OCI-M1 (cell line): Measurements from ENCODE around the gene EHMT1.

ENCODE experiments used
- DNase-seq: peaks from one replicate; lab custom pipeline; 2025; lab: John Stamatoyannopoulos, UW

Gene EHMT1

DNA sequence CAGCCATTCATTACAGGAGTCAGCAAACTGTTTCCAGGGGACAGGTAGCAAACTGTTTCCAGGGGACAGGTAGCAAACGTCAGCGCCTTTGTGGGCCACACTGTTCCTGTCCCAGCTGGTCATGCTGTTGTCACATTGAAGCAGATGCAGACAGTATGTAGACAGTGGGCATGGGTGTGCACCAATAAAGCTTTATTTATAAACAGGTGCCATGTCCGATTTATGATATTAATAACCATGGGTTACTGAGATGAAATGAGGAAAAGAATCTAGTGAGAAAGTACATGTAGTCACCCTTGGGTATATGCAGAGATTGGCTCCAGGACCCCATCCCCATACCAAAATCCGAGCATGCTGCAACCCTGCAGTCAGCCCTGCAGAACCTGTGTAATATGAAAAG lies 122.5 kb downstream of the EHMT1 start:
- no peak for DNase-seq

DNA sequence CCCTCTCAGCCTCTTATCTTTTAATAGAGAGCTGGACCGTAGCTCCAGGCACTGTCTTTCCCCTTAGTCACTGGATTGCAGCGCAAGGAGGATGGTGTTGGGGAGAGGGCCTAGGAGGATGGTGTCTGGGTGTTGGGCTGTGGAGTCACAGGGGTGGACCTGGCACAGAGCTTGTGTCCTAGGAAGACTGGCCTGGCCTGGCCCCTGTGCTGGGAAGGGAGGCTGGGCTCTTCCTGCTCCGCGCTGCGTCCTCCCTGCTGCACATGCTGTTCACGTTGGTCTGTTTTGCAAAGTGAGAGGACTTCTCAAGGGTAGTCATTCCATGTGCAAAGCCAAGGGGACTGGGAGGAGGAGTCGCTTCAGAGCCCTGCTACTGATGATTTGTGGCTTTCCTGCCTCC lies 123.9 kb downstream of the EHMT1 start:
- no peak for DNase-seq

DNA sequence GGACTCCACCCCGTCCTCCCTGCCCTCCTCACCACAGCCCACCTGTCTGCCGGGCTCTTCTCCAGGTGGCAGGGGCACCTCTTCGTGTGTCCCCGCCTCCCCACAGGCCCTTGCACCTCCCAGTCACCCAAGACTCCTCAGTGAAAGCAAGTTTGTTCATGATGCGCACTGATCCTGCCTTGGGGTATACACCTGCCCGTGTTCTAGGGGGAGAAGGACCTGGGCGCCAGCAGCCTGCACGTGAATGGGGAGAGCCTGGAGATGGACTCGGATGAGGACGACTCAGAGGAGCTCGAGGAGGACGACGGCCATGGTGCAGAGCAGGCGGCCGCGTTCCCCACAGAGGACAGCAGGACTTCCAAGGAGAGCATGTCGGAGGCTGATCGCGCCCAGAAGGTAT lies 124.9 kb downstream of the EHMT1 start:
- DNase-seq, result no peak

DNA sequence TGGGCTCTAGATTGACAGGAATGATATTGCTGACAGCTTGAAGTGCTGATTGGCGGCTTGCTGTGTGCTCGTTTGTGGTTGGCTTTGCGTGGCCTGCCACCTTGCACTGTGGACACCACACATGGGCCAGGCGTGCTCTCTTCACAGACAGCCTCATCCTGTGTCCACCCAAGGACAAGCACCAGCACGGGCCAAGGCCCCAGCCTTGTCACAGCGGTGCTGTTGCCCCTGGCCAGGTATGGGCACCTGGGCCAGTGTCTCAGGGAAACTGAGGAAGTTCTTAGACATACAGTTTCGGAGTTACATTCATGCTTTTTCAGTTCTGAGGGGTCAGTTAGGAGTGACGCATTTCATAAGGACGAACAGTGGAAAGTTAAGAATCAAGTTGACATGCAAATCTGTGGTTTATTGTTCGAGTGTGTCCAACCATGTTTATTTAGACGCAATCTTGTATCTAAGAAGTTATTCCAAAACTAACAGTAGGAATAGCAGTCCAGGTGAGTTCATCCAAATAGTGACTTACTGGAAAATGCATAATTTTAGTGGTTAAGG lies 125.9 kb downstream of the EHMT1 start:
- DNase-seq, result no peak

DNA sequence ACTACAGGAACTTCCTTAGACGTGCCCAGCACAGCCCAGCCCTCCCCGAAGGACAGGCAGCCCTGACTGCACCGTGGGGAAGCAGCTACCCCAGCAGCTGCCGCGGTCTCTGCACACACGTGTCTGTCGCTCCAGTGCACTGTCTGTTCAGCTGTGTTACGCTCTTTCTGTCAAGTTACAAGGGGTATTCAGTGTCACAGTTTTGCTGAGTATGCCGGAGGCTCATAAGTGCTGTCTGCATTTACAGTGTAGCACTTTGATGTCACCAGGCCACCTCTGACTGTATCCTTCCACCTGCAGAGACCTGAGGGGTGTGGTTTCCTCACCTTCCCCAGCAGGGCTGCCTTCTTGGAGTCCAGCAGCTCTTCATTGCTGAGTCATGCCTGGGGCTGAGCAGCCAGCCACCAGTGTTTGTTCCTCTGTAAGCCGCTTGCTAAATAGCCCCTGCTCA lies 126.8 kb downstream of the EHMT1 start:
- DNase-seq, result no peak

DNA sequence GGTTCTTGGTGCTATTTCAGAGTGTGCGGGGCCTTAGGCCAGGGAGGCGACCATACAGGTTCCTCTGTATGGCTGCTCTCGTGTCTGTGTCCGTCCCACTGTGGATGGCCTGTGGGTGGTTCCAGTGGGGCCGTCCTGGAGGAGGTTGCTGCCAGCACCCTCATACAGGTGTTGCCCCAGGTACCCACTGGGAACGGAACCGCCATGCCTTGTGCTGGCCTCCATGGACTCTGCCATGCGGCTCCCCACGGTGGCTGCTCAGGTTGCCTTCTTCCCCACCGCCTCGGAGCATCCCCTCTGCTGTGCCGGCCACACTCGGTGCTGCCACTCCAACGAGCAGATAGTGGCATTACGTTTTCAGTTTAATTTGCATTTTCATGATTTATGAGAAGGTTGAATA lies 129.5 kb downstream of the EHMT1 start:
- DNase-seq, result no peak

DNA sequence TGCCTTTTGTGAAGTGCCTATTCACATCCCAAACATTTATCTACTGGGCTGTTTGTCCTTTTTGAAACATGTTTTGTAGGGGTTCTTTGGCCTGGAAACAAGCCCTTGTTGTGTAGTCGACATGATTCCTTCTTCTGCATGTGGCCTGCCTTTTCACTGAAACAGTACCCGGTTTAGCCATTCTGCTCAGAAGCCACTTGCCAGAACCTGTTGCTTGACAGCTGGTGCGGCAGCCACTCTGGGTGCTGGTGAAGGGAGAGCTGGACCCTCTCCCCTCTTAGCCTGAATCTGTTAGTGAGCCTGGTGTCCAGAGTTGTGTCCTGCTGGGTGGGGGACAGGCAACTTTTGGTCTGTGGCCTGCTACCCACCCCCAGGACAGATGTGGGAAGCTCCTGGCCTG lies 129.9 kb downstream of the EHMT1 start:
- no peak for DNase-seq

DNA sequence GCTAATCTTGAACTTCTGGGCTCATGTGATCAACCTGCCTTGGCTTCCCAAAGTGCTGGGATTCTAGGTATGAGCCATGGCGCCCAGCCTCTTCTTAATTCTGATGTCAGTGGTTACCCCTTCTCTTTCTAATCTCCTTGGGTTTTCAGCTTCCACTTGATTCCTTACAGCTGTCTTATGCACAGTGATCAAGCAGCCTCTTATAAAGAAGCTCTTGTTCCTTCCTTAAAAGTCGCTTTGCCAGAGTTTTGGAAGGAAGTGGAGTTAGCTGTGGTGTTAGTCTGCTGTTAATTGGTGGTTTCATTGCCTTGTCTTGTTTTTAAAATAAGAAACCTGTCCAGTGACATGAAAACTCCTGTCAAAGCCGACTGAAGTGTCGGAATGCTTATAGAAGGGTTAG lies 130.7 kb downstream of the EHMT1 start:
- no peak for DNase-seq

DNA sequence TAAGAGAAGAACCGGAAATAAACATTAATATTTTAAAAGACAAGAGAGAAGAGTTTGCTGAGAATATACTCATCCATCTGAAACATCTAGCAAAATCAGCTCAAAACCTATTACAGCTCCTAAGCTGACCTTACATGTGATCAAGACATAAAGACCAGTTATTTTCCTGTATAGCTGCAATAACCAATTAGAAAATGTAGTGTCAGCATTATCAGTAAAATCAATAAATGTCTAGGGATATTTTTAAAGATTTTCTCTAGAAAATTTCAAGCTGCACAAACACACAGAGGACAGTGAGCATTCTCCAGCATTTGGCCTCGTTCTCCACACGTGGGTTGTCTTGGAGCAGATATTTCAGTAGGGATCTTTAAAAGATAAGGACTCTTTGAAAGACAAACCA lies 131.2 kb downstream of the EHMT1 start:
- DNase-seq, result no peak

DNA sequence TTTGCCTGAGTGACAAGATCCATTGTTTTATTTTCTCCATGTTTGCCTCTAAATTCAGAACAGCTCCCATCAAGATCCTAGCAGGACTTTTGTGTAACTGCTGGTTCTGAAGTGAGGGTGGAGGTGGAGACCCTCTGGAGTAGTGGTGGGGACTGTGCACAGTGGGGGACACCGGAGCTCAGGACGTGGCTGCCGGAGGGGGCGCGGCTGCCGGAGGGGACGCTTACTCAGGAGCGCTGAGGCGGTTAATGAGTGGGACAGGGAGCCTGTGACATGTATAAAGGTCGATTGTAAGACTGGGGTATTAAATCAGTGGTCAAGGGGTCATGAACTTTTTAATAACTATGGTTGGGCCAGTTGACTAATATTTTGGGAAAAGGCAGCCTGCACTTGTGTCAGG lies 131.8 kb downstream of the EHMT1 start:
- DNase-seq, result no peak

DNA sequence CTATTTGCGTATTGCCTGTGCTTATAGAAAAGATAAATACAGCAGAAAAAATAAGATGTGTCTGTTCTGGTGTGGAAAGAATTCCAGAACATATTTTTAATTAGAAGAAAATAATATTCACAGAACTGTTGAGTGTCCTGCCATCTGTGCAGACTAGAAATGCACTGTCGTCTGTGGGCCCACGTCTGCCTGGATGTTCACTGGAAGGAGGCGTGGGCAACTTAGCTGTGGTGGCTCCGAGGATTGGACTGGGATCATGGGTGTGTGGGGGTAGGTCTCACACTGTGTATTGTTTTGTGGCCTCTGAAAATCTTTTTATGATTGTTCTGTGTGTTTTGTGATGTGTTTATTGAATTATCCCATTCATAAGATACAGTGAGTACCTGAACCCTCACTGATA lies 132.8 kb downstream of the EHMT1 start:
- no peak for DNase-seq

DNA sequence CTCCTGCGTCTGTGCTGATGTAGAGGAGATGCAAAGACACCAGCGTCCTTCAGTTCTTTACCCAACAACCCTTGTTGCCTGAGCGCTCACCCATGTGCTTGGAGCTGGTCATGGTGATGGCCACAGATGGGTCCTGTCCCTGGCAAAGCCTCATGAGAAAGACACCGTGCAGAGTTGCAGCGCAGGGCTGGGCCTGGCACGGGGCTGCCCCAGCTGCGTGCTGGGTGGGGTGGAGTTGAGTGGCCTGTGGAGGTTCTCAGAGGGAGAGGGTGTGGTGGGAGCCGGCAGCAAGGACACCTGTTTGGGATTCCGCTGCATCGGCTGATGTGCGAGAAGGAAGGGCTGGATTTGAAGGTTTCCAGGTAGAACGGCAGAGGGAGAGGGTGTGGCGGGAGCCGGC lies 133.6 kb downstream of the EHMT1 start:
- no peak for DNase-seq

DNA sequence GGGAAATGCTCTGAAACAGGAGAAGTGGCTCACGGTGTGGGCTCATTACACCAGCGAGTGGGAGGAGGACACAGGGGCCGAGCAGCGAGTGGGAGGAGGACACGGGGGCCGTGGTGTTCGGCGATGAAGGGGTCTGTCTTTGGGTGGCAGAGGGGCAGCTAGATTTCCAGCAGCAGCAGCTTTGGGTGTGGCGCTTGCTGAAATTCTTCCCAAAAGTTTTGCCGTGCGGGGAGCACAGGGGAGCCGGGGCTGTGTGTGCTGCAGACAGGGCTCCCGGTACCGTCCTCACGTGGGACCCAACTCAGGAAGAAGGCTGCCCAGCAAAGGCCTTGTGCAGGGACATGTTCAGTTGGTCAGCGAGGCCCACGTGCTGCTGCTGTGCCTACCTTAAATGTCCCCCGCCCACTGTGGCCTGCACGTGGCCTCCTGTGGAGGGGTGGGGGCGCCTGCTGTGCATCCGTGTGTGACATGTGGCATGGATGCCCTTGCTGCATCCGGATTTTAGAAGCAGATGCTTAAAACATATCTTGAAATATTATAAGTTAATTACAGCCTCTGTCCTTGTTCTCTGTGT lies 134.5 kb downstream of the EHMT1 start:
- DNase-seq, result no peak

DNA sequence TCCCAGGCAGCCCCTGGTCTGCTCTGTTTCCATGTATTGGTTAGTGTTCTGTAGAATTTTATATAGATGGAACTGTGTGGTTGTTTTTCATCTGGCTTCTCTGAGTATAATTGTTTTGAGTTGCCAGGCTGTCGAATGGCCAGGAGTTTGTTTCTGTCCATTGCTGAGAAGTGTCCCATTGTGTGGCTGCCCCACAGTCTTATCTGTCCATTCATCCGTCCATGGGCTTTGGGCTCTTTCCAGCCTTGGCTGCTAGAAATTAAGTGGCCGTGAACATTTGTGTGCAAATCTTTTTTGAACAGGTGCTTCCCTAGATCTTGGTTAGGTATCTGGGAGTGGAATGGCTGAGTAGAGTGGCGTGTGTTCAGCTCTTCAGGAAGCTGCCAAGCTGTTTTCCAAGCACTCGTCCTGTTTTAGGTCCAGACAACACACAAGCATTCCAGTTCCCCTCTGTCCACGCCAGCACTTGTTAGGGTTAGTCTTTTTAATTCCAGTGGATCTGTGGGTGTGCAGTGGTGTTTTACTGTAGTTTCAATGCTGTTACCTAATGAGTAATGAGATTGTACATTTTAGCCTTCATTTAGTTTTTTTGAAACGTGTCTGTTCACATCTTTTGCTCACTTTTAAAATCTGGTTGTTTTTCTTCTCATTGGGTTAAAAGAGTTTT lies 136.6 kb downstream of the EHMT1 start:
- no peak for DNase-seq

DNA sequence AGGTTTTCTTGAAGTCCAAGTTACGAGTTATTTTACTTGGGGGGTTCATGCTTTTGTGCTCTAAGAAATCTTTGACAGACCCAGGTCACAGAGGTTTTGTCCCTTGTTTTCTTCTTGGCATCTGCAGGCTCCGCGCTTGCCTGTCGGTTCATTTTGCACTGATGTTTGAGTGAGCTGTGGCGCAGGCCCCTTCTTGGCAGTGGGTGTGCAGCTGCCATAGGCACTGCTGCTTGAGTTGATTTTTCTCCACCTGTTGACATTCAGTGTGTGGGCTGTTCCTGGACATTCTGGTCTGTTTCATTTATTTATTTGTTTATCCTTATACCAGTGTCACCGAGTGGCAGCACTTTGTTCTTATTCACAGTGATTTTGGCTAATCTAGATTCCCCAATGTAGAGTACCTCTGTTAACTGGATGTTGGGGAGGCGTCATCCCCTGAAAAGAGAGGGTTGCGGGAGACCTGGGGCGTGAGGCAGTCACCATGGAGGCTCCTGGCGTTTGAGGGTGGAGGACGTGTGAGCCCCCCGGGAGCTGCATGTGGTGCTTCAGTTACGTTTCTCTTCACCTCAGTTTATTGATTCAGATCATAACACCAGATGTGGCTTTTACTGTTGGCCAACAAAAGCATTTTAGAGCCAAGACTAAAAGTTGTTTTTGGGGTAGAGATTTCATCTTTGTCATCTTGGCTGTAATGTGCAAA lies 137.4 kb downstream of the EHMT1 start:
- DNase-seq, result no peak

DNA sequence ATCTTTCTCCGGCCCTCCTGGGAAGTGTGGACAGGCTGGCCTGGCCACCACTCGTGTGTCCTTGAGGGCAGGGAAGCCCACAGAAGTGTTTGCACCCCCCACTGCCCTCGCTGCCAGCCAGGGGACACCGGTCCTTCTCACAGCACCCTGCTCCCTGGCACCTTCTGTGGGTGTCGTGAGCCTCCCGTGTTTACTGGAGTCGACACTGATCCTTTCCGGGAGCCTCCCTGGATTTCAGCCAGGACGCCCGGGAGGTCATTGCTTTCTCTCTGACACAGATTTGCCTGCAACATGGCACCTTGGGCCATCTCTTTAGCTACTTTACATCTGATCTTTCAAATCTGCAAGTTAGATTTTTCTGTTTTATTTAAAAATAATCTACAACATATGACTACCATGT lies 138.3 kb downstream of the EHMT1 start:
- no peak for DNase-seq

DNA sequence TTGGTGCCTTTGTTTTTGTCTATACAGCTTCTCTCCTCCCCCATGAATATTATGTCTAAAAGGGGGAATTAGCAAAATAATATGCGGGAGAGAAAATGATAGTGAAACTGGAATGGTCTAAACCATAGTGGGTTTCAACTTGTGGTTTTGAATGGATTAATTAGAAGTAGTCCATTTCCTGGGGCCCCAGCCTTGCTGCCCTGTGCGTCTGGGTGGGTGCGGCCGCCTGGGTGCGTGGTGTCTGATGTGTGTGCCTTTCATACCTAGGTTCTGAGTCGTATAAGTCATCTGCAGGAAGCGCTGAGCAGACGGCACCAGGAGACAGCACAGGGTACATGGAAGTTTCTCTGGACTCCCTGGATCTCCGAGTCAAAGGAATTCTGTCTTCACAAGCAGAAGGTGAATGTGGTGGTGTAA lies 138.8 kb downstream of the EHMT1 start:
- DNase-seq, result no peak

DNA sequence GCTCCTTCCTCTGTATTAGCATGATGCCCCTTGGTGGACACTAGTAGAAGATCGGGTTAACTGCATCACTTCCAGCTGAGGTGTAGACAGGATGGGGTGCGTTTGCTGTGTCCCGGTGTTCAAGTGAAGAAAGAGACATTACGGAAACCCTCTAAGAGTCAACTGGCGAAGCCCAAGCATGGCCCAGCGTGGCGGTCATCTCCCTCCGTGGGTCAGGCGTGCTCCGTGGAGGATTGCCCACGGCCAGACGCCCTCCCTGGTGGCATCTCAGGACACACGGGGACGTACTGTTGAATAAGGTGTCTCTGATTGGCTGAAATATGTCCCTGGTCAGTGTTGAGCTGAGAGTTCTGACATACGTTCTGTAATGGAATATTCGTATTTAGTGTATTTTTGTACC lies 139.3 kb downstream of the EHMT1 start:
- DNase-seq, result no peak

DNA sequence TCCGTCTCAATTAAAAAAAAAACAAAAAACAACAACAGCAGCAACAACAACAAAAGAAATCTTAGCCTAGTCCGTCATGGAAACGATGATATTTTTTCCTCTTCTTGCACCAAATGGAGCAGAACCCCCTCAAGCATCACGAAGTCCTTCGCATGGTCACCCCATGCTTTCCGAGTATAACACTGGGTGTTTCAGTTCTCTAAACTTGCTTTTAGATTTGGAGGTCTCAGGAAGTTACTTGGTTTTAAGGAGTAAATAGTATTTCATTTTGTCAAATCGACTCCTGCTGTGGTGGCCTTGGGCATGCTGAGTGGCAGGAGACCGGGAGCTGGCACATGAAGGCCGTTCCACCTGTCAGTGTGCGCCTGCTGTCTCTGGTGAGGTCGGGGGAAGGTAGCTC lies 140.3 kb downstream of the EHMT1 start:
- DNase-seq, result no peak

DNA sequence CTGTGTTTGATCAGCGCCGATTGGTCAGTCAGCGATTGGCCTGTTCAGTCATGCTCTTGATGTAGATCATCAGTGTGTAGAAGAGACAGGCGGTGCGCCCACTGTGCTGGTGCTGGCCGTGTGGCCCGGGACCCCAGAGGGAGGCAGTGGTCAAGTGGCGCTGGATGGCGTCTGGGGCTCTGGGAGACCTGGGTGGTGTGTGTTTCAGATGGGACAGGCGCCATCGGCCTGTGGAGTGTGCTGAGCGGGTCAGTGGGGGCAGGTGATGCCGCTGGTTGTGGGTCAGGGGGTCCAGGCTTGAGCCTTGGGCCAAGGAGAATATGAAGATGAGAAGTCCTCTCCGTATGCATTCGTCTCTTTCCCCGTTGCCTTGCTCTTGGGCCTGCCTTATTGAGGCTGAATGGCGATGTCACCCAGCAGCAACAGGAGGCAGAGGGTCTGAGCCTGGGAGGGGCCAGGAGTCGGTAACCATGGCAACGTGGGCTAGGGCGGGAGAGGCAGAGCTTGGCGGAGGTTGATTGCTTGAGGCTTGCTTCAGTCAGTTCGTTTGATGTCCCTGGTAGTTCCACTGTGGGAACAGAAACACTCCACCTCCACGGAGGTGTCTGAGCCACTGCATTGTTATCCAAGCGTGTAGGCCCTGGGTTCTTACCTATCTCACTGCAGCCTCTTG lies 141.0 kb downstream of the EHMT1 start:
- no peak for DNase-seq

DNA sequence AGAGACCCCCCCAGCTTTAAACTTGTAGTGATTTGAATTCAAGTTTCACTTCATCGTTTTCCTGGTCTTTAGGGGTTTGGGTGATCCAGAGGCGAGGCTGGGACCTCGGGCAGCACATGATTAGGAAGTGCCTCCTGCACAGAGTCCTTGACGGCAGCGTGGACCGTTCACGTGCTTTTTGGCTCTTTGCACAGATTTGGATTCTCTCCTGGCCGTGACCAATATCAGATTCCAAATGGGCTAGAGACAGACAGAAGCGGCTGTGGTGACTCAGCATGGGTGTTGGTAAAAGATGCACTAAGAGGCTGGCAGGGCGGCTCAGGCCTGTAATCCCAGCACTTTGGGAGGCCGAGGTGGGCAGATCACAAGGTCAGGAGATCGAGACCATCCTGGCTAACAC lies 141.6 kb downstream of the EHMT1 start:
- DNase-seq, result no peak

DNA sequence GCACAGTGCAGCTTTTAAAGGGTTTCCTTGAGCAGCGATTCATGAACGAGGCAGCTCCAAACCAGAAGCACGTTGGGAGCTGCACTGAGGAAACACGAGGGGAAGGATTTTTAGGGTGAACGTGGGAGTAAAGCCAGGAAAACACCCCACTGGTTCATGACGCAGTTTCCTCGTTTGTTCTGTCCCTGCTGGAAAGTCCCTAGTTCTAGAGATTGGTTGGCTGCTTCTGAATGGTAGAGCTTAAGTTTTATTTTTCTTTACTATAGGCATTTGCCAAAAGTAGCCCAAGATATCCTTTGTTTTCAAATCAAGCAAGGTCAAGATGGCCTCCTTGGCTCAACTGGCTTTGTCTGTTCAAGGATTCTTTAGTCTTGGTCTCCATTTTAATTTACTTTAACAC lies 142.2 kb downstream of the EHMT1 start:
- DNase-seq, result no peak

DNA sequence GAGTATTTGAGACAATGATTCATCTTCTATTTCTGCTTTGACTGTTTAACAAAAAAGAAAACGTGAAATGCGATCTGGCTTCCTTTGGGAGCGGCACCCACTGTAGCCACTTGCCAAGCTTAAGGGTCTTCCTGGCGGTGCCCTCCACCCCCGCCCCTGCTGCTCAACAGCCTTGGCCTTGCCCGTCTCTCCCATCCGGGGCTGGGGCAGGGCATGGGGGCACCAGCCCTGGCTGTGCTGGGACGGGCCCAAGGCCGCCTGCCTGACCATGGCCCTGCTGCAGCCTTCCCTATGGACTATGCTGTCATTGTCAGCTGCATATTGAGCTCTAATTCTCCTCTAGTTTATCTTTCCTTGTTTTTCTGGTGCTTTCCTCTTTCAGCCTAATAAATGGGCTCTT lies 143.0 kb downstream of the EHMT1 start:
- DNase-seq, result no peak
